Effector memory CD4-positive, alpha-beta T cell (primary cell): ENCODE measurements around the gene PGK2.

Source experiments
- DNase-seq, 3 donors: peaks; one replicate each; pipeline ENCODE4 v3.0.0-alpha.2; 2020
- H3K27ac ChIP-seq: 2 replicates; pipeline ENCODE4 v1.7.0; 2013; ENCODE audit warnings: mild to moderate bottlenecking, low read length, moderate library complexity; ENCODE audit not compliant: insufficient read depth, poor library complexity, severe bottlenecking
- H3K27me3 ChIP-seq: replicated peaks from 2 replicates; pipeline ENCODE4 v1.7.0; 2013; ENCODE audit warnings: mild to moderate bottlenecking, low read length; ENCODE audit not compliant: insufficient read depth, control insufficient read depth, poor library complexity, severe bottlenecking
- H3K36me3 ChIP-seq: 2 replicates; pipeline ENCODE4 v1.7.0; 2013; ENCODE audit warnings: mild to moderate bottlenecking, low read length, moderate library complexity; ENCODE audit not compliant: control insufficient read depth, insufficient read depth
- H3K4me1 ChIP-seq: 2 replicates; pipeline ENCODE4 v1.7.0; 2013; ENCODE audit warnings: low read length, mild to moderate bottlenecking; ENCODE audit not compliant: control insufficient read depth, insufficient read depth, poor library complexity, severe bottlenecking
- H3K4me3 ChIP-seq: 2 replicates; pipeline ENCODE4 v1.7.0; 2013; ENCODE audit warnings: low read length, low read depth, mild to moderate bottlenecking; ENCODE audit not compliant: insufficient read depth, poor library complexity, severe bottlenecking
- H3K9me3 ChIP-seq: 2 replicates; pipeline ENCODE4 v1.7.0; 2013; ENCODE audit warnings: mild to moderate bottlenecking, low read length, moderate library complexity; ENCODE audit not compliant: control insufficient read depth
- total RNA-seq, 3 donors: gene quantifications; one replicate each; lab custom pipeline; 2026; lab: John Stamatoyannopoulos, UW

The PGK2 gene
- total RNA-seq, result 0 reads per million in 3 donors

DNA sequence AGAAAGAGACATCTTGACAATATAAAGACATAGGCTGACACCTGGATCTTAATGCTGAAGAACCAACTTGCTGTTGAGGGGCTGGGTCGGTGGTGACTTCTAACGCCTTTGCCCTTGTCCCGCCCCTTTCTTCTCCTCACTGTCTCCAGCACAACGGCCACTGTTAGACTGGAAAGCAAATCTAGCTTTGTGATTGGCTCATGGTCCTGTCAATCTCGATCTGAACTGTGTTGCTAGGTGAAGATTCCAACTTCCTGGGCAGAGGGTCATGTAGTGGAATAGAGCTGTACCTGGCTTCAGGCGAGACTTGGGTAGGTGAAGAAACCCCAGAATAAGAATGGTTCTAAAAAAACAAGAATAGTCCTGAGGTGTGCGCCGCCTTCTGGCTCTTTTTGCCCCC lies at the start of gene PGK2:
Gene PGK2 (minus strand): TSS at position 110 of the 400 bp plus-strand sequence. CDS start 98 bp downstream, at position 12.
- Histone ChIP-seq H3K9me3 (no peaks in the 10 kb centered on the region), H3K27ac (no peak within 1 kb of the TSS), H3K36me3 (no peaks in the 10 kb centered on the region), H3K4me3 (no peak within 1 kb of the TSS), H3K4me1 (no peaks in the 10 kb centered on the region), H3K27me3 (no peaks in the 10 kb centered on the region)
- DNase-seq, result no peak

DNA sequence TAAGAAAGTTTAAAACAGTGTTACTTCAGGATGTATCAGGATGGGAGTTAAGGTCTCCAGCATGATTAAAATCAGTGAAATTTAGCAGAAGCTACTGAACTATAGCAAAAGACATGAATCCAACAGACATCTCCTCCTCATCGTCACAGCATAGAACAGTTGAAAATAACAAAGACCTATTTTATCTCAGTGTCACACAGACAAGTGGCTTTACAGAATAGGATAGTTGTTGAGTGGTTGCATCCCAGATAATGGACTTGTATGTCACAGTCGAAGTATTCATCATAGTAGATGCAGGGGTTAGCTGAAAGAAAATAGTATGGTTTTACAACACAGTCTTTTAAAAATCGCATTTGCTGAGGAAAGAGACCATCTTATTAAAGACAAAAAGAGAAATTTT lies 48.1 kb upstream of the PGK2 start:
- no peaks in the 10 kb centered on the region for H3K9me3 ChIP-seq
- no peak overlapping the region for H3K27ac ChIP-seq
- H3K4me1 ChIP-seq, result no peaks in the 10 kb centered on the region
- no peak for DNase-seq
- H3K36me3 ChIP-seq, result no peaks in the 10 kb centered on the region
- no peak overlapping the region for H3K4me3 ChIP-seq
- no peaks in the 10 kb centered on the region for H3K27me3 ChIP-seq

DNA sequence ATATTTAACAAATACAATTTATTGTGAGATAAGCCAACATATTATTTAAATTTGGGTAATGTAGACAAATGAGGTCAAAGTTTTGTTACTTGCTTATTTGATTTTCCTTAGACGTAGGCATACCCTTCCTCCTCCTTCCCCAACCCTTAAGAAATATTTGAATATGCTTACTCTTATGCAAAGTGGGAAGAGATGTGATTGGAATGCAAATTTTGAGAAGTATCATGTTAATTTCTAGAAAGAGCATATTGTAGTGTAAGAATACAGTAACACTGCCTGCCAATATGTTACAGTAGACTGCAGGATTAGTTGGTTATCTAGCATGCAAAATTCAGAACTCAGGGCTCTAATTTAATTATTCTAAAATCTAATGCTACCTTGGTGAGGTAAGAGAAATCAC lies 46.3 kb upstream of the PGK2 start:
- Histone ChIP-seq H3K36me3 (no peaks in the 10 kb centered on the region), H3K4me1 (no peaks in the 10 kb centered on the region), H3K4me3 (no peak overlapping the region), H3K27ac (no peak overlapping the region), H3K9me3 (no peaks in the 10 kb centered on the region), H3K27me3 (no peaks in the 10 kb centered on the region)
- DNase-seq, result no peak

DNA sequence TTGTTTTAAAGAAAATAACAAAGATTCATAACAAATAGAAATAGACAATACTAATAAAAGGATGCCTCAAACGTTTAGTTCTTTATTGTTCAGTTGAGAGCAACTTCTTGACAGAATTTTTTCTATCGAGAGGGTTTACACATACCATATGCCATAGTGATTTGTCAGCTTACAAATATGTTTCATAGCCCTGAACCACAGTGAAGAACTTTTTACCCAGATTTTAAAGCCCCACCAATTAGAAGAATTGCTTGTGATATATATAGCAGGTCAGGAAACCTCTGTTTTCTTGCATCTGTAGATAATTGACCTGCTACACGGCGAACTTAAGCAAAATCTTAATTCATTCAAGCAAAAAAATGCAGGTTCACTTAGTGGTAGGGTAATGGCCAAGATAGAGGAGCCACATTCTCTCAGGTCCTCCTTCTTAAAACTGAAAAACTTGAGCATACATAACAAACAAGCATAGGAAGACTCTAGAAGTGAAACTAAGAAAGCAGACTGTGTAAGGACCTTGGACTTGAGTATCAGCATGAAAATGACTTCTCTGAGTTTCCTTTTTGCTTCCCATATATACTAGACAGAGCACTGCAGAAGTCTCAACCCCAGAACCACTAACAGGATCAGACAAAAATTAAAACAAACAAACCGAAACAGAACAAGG lies 39.8 kb upstream of the PGK2 start:
- Histone ChIP-seq H3K27me3 (no peaks in the 10 kb centered on the region), H3K36me3 (no peaks in the 10 kb centered on the region), H3K9me3 (no peaks in the 10 kb centered on the region), H3K4me3 (no peak overlapping the region), H3K27ac (no peak overlapping the region), H3K4me1 (no peaks in the 10 kb centered on the region)
- no peak for DNase-seq

GRCh38 chr6:49815166-49815565 lies 28.1 kb upstream of the PGK2 start:
- no peak overlapping the region for H3K27ac ChIP-seq
- DNase-seq, result no peak

GRCh38 chr6:49813248-49813647 lies 26.2 kb upstream of the PGK2 start:
- Histone ChIP-seq H3K27ac (no peak overlapping the region), H3K27me3 (no peaks in the 10 kb centered on the region)
- DNase-seq, result no peak

More at GRCh38 chr6:49815166-49815565, 28.1 kb upstream of the PGK2 start:
- Histone ChIP-seq H3K36me3 (no peaks in the 10 kb centered on the region), H3K9me3 (no peaks in the 10 kb centered on the region), H3K4me3 (no peak overlapping the region), H3K27me3 (no peaks in the 10 kb centered on the region), H3K4me1 (no peaks in the 10 kb centered on the region)

DNA sequence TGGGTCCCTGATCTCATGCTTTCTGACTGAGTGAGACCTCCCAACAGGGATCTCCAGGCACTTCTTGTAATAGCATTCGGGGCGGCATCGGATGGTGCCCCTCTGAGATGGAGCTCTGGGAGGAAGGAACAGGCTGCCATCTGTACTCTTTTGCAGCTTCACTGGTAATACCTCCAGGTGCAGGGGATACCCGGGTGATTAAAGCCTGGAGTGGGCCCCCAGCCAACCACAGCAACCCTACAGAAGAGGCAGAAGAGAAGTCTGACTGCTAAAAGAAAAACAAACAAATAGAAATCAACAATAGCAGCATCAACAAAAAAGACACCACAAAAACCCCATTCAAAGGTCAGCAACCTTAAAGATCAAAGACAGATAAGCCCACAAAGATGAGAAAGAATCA lies 19.1 kb upstream of the PGK2 start:
- no peak for DNase-seq
- H3K27ac ChIP-seq, result no peak overlapping the region
- H3K27me3 ChIP-seq, result no peaks in the 10 kb centered on the region
- no peaks in the 10 kb centered on the region for H3K9me3 ChIP-seq
- H3K36me3 ChIP-seq, result no peaks in the 10 kb centered on the region
- no peak overlapping the region for H3K4me3 ChIP-seq
- H3K4me1 ChIP-seq, result no peaks in the 10 kb centered on the region

More at GRCh38 chr6:49813248-49813647, 26.2 kb upstream of the PGK2 start:
- no peak overlapping the region for H3K4me3 ChIP-seq
- no peaks in the 10 kb centered on the region for H3K36me3 ChIP-seq
- H3K9me3 ChIP-seq, result no peaks in the 10 kb centered on the region
- no peaks in the 10 kb centered on the region for H3K4me1 ChIP-seq

GRCh38 chr6:49805246-49805645 lies 18.2 kb upstream of the PGK2 start:
- Histone ChIP-seq H3K27ac (no peak overlapping the region), H3K9me3 (no peaks in the 10 kb centered on the region), H3K4me3 (no peak overlapping the region), H3K4me1 (no peaks in the 10 kb centered on the region), H3K27me3 (no peaks in the 10 kb centered on the region), H3K36me3 (no peaks in the 10 kb centered on the region)
- no peak for DNase-seq

DNA sequence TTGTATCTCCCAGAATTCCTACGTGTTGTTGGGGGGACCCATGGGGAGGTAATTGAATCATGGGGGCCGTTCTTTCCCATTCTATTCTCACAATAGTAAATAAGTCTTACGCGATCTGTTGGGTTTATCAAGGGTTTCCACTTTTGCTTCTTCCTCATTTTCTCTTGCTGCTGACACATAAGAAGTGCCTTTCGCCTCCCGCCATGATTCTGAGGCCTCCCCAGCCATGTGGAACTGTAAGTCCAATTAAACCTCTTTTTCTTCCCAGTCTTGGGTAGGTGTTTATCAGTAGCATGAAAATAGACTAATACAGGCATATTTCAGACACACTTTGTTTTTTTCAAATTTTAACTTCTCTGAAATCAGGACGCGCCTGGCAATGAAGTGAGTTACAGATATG lies 14.4 kb upstream of the PGK2 start:
- no peak for DNase-seq
- Histone ChIP-seq H3K9me3 (no peaks in the 10 kb centered on the region), H3K27ac (no peak overlapping the region), H3K36me3 (no peaks in the 10 kb centered on the region), H3K27me3 (no peaks in the 10 kb centered on the region), H3K4me3 (no peak overlapping the region), H3K4me1 (no peaks in the 10 kb centered on the region)

- no peaks in the 10 kb centered on the region for H3K27me3 ChIP-seq
- no peak for DNase-seq
- no peak overlapping the region for H3K4me3 ChIP-seq
- no peak overlapping the region for H3K27ac ChIP-seq
- no peaks in the 10 kb centered on the region for H3K9me3 ChIP-seq
- H3K4me1 ChIP-seq, result no peaks in the 10 kb centered on the region
- no peaks in the 10 kb centered on the region for H3K36me3 ChIP-seq
Measured at GRCh38 chr6:49799090-49799489, 12.0 kb upstream of the PGK2 start.
